OCI-M1 (cell line): Measurements from ENCODE around the gene RIOK3.
"Not testable (repeated sequence)": the region's sequence is repeated elsewhere in the genome, so short reads cannot be mapped to it uniquely, and the experiment has no call there.

ENCODE experiments used
- DNase-seq: peaks from one replicate; lab custom pipeline; 2025; lab: John Stamatoyannopoulos, UW

Gene RIOK3, protein sequence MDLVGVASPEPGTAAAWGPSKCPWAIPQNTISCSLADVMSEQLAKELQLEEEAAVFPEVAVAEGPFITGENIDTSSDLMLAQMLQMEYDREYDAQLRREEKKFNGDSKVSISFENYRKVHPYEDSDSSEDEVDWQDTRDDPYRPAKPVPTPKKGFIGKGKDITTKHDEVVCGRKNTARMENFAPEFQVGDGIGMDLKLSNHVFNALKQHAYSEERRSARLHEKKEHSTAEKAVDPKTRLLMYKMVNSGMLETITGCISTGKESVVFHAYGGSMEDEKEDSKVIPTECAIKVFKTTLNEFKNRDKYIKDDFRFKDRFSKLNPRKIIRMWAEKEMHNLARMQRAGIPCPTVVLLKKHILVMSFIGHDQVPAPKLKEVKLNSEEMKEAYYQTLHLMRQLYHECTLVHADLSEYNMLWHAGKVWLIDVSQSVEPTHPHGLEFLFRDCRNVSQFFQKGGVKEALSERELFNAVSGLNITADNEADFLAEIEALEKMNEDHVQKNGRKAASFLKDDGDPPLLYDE

DNA sequence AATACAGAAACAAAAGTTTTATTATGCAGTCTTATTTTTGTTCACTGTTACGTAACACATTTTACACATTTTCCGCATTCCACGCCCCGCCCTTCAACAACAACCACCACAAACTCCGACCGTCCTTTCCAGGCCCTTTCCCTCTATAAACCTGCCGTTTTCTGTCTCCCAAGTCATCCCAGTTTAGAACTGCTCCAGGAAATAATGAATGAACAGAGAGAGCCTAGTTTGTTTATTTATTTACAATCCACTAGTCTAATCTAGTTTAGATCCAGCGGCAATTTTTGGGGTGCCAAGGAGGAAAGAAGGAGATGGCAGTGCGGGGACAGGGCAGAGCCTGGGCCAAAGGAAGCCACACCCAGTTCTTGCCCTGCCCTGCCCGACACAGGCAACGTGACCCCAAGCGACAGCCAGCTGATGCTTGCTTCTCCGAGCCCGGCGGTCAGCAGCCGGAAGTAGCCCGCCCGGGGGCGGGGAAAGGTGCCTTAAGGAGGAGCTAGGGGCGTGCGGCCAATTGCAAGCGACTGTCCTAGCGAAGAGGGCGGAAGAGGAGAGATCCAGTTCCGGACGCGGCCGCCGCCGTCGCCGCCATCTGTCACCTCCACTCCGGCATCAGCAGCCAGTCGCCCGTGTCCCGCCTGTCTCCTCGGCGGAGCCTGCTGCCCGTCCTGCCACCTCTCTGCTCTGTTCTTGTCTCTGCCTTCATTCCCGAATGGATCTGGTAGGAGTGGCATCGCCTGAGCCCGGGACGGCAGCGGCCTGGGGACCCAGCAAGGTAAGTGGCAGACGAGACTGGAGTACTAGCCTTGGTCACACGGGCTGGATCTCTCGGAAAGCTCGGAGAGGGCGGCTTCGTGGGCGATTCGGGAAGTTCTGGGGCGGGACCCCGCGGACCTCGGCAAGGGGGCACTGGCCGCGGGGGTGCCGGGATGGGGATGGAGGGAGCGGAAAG lies at the start of gene RIOK3:
RIOK3 (plus strand) TSS at position 560 of the 952 bp plus-strand sequence; CDS start at position 713, 153 bp downstream.
- DNase-seq = peak; percentile 100

DNA sequence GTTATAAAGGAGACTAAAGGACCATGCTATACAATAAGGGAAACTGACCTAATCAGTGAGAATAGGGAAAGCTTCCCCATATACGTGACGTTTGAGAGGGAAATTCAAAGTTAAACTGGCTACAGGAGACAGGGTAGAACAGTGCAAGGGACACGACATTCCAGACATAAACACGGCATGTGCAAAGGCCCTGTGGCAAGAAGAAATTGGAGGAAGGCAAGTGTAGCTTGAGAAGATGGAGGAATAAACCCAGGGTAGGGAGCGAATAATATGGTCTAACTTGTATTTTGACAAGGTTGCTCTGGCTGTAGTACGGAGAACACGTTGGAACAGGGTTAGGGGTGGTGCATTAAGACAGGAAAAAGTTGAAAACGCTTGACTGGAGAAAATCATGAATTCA lies 49.8 kb upstream of the RIOK3 start:
- DNase-seq = no peak

DNA sequence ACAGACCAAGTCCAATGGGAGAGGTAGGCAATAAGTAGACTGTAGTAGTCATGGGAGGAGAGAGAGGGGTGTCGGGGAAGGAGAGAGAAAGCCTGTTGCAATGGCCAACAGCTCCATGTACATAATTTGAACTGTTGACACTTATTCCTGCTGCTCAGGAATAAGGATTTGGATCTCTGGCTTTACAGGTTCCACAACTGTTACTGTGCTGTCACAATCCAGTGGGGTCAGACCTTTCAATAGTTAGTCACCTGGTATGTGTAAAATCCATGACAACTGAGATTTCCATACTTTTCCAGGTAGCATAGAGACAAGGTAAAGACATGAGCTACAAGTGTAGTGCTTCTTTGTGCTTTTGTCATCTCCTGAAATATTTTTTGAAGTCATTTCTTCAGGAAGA lies 47.5 kb upstream of the RIOK3 start:
- no peak for DNase-seq

DNA sequence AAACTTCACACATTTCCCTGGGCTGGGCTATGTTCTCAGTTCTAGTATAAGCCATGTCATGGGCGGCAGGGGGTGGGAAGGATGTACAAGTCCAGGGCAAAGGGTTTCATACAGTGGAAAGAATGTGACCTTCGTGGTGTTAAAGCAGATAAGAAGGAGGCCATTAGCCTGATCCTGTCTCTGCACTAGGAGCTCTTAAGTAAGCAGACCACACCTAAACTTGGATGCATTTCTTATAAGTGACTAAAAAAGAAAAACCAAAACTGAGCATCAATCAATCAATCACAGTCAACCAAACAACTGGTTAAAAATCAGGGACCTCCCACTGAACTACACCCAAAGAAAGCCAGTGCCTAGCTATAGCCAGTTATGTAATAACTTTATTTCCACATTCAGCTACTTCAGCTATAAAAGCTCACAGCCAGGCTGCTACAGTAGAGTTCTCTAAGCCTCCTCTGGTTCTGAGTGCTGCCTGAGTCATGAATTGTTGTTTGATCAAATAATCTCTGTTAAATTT lies 46.8 kb upstream of the RIOK3 start:
- DNase-seq = no peak

DNA sequence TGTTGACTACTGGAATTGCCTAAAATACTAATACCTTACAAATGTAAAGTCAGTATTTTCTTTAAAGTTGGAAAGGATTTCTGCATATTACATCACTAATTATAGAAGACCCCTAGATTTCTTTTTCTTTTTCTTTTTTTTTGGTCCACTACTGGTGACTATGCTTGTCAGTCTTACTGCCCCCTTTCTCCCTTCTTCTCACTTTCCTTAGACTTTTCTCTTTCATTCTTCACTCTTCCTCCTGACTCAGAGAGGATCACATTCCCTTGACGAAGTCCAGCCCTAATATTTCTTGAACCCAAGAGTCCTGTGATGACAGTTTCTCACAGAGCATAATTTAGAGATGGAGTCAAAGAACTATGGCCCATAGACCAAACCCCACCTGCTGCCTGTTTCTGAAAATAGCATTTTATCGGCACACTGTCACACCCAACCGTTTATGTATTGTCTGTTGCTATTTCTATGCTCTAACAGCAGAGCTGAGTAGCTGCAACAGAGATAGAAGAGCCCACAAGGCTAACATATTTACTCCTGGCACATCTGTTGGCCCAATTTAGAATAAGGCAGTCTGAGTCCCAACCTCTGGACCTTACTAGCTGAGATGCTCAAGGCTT lies 40.6 kb upstream of the RIOK3 start:
- DNase-seq = no peak

DNA sequence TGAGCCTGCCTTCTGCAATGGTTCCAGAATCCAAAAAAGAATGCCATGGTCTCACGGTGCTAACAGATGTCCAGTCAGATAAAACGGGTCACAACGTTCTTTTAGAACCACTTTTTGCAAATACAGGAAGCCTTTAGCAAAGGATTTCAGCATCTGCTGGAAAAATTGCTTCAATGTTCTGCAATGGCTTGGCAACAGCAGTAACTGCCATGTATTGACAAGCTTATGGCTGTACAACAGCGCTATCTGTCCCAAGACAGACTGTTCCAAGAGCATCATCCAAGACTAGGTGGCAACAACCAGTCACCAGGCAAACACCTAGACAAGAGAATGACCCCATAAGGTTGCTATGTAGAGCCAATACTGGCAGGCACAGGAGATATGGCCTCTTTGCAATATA lies 37.6 kb upstream of the RIOK3 start:
- no peak for DNase-seq

DNA sequence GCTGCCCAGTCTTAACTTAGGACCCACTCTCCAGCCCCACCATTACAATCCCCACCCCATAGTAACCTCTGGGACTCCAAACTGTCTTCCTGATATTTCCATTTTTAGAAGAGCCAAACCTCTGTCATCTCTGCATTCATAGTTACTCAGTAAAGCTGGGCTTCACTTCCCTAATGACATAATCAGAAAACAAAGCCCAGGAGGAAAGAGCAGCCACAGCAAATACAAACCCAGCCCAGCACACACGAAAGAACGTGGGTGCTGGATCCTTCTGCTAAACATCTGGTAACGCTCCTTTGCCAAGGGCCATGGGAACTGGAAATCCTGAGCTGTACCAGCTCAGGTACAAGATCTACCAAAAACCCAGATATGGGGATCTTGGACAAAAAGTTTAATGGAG lies 36.8 kb upstream of the RIOK3 start:
- no peak for DNase-seq

DNA sequence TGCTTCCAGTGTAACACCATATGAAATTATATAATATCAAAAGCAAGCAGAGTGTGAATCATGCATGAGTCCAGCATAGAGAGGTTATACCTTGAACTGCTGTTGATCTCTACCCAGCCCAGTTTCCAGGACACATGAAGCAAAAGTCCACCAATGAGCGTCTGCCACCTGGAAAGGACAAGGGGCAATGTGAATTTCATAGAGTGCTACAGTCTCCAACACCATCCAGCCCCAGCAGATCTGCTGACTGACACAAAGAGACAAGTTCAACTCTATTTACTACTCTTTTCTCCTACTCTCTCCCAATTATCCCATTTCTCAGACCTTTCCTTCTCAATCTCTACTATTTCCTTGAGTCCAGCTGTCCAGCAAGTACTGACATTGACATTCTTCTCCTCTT lies 31.8 kb upstream of the RIOK3 start:
- no peak for DNase-seq

DNA sequence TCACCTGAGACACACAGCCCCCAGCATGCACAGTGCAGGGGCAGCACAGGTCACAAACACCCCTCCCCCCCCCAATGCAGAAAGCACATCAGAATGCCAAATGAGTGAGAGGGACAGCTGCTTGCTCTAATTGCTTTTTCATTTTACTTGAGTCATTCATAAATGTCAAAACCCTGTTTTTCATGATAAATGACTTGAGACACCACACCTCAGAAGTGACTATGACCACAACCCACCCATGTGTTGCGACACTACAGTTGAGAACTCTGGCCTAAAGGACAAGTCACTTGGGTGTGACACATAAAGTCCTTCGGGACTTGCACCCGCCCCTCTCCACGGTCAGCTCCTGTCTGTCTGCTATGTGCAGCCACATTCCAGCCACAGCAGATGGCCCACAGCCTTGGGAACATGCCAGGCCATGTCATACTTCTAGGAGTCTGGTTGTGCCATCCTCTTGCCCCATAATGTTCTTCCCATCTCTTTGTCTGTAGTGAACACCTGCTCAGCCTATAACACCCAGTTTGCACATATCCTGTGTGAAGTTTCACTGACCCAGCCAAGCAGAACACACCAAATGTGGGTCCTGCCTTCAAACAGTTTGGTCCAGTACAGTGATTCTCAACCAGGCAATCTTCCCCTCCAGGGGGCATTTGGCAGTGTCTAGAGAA lies 30.2 kb upstream of the RIOK3 start:
- DNase-seq = peak; percentile 94

DNA sequence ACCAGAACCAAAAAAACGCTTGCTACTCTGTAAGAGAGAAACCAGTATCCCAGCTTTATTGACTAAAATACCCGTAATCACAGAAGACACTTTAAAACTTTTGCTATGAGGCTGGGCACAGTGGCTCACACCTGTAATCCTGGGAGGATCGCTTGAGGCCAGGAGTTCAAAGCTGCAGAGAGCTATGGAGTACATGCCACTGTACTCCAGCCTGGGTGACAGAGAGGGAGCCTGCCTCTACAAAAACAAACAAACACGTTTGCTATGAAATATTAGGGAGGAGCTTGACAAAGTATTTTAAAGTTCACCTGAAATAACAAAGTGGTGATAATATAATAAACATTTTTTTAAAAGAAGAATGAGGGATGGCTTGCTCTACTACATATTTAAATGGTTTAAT lies 28.5 kb upstream of the RIOK3 start:
- no peak for DNase-seq

DNA sequence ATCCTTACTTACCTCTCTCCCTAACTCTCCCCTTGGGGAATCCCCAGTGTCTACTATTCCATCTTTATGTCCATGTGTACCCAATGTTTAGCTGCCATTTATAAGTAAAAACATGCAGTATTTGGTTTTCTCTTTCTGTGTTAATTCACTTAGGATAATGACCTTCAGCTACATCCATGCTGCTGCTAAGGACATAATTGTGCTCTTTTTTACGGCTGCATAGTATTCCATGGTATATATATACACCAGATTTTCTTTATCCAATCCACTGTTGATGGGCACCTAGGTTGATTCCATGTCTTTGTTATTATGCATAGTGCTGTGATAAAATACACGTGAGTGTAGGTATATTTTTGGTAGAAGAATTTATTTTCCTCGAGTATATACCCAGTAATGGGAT lies 24.3 kb upstream of the RIOK3 start:
- DNase-seq = no peak

DNA sequence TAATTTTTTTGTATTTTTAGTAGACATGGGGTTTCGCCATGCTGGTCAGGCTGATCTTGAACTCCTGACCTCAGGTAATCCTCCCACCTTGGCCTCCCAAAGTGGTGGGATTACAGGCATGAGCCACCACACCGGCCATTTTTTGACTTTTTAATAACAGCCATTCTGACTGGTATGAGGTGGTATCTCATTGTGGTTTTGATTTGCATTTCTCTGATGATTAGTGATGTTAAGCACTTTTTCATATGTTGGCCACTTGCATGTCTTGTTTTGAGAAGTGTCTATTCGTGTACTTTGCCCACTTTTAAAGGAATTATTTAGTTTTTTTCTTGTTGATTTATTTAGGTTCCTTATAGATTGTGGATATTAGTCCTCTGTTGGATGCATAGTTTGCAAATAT lies 23.5 kb upstream of the RIOK3 start:
- not testable (repeated sequence) for DNase-seq

DNA sequence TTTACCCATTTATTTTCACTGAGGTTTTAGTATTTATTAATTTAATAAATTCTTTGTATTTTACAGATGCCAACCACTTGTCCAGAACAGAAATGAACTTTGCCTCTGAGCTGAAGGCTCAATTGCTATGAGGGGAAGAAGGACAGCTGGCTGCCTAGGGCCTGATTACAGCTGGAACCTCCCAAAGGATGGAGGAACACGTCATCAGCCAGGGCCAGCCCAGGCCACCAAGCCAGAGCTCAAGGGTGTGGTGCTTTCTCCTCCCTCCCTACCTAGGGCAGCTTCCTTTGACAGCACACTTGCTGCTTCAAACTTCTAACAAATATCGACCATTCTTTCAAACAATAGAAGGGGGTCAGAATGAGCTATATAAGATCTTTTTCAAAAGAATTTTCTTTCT lies 19.7 kb upstream of the RIOK3 start:
- peak; percentile 45 for DNase-seq

DNA sequence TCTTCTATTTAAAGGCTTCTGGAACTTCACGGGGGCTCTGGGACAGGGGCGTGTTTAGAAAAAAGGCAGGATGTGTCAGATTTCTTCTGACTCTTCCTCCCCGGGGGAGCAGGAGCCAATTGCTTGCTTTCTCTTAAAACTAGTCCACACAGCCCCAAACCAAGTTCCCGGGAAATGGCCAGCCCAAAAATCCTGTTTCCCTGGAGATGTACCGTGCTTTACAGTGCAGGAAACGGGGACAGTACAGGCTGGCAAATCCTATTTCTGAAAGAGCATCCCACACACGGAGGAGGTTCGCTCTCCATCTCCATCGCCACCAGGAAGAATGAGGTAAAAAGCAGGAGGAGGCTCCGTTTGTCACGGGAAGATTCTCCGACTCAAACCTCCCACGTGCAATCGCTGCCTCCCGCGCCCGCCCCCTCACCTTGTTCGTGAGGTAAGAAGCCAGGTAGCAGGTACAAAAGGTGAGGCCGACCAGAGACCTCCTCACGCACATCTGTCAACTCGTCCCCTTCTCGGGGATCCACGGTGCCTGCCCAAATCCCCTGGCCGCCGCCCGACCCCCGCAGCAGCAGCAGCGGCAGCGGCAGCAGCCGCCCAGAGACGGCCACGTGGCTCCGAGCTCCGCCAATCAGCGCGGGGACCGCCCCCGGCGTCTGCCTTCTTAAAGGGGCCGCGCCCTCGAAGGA lies 15.6 kb upstream of the RIOK3 start:
- DNase-seq = peak; percentile 89

DNA sequence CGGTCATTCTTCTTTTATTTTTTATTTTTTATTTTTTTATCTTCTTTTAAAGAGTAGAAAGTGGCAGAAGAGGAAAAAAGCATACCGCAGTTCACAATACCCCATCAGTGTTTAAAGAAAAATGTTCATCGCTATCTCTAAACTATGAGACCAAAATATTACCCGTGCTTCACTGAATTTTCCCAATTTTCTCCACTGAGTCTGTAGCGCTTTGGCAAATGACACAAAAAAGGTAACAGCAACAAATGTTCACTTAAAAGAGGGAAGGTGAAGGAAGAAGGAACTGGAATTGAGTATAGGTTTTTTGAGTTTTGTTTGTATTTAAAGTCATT lies 15.1 kb upstream of the RIOK3 start:
- DNase-seq = no peak

DNA sequence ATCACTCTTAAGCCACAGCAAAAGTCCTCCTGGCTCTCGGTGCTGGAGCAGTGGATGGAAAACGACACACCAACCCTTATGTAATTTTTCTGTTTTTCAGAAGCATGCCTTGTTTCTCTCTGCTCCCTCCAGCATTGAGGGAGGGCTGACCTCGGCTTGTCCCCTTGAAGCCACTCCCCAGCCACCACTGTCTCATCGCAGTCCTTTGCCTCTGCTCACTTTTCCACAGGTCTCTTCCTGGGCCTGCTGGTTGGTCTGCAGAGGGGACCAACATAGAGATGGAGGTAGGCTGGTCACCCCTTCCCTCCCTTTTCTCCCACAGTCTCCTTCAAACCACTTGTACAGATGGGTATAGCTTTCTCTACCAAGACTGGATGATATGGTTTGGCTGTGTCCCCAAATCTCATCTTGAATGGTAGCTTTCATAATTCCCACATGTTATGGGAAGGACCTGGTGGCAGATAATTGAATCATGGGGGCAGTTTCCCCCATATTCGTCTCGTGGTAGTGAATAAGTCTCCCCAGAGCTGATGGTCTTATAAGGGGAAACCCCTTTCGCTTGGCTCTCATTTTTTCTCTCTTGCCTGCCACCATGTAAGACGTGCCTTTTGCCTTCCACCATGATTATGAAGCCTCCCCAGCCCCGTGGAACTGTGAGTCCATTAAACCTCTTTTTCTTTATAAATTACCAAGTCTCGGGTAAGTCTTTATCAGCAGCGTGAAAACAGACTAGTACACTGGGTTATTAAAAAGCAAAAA lies 14.3 kb upstream of the RIOK3 start:
- DNase-seq = no peak

DNA sequence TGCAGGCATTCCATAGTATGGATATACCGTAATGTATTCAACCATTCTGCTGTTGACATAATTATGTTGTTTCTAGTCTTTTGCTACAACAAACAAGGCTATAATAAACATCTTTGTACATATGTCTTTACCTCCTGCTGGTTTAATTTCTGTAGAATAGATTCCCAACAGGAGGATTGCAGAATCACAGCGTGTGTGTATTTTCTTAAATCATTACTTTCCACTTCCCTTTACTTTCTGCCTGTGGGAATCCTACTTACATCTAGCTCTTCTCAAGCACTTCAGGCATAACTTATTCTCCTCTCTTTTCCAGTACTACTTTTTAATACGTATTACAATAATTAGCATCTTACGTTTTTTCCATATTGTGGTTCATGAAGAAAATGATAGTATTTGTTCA lies 13.0 kb upstream of the RIOK3 start:
- DNase-seq = no peak

DNA sequence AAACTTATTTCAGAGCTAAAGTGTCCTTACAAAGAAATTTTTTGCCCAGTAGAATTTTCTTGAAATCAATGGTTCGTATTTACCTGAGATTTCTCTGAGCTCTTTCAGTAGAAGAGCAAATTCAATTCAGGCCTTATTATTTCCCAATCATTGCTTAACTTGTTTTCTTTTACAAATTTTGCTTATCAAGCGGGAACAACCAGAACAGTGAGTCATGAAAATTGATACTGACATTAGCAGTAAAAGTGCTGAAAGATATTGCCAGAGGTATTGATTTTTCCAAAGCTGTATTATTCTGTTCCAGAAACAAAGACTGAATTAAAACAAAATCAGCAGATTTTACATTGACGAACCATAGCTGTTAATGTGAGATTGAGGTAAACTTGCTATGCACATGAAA lies 10.1 kb upstream of the RIOK3 start:
- DNase-seq = no peak

DNA sequence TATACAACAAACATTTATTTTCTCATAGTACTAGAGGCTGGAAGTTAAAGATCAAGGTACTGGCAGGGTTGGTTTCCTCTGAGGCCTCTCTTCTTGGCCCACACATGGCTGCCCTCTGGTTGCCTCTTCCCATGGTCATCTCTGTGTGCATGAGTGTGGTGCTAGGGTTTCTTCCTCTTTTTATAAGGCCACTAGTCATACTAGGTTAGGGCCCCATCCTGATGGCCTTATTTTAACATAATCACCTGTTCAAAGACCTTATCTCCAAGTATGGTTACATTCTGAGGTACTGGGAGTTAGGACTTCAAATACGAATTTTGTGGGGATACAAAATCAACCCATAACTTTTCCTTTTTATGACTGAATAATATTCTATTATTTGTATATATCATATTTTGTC lies 4.8 kb upstream of the RIOK3 start:
- DNase-seq = no peak

DNA sequence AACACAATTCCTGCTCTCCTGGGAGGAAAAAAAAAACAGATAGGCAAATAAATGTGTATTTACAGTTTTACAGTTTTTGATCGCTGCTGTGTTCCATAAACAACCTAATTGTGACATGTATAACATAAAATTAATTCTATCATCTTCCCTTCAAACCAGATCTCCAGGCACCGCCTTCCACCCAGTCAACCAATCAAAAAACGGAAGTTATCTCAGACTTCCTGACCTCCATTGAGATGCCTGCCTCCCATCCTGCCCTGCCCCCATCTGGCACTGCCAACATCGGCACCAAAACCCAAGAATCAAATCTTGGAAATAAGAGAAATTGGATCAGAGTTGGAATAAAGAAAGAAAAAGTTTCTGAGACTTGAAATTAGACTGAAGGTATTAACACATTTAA lies 3.1 kb upstream of the RIOK3 start:
- DNase-seq = peak; percentile 51
